GM21737 (cell line): ENCODE results near the gene ZBTB49.

Experiments used
- ATAC-seq: cut with Tn5 transposase; IDR thresholded peaks from one replicate; pipeline ENCODE4 v1.9.1; 2021; ENCODE audit warnings: mild to moderate bottlenecking, moderate library complexity; ENCODE audit not compliant: unreplicated experiment

Gene ZBTB49

GRCh38 chr4:4277531-4277930 lies 12.5 kb upstream of the ZBTB49 start:
- ATAC-seq, result no peak

DNA sequence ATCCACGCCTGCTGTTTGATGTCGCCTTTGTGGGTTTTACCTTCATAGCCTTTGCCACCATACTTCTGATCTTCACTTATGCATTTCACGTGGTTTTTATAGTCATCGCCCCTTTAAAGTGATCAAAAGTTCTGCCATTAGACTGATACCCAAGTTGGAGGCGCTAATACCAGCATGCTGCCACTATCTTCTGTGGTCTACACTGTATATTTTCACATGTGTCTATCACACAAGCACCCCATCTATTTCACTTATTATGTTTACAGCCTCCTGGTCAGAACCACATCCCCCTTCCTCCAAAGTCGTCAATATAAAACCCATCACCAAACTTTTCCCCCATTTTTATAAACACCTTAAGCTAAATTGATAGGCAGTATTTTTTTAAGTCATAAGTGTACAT lies 8.3 kb upstream of the ZBTB49 start:
- ATAC-seq, result no peak

DNA sequence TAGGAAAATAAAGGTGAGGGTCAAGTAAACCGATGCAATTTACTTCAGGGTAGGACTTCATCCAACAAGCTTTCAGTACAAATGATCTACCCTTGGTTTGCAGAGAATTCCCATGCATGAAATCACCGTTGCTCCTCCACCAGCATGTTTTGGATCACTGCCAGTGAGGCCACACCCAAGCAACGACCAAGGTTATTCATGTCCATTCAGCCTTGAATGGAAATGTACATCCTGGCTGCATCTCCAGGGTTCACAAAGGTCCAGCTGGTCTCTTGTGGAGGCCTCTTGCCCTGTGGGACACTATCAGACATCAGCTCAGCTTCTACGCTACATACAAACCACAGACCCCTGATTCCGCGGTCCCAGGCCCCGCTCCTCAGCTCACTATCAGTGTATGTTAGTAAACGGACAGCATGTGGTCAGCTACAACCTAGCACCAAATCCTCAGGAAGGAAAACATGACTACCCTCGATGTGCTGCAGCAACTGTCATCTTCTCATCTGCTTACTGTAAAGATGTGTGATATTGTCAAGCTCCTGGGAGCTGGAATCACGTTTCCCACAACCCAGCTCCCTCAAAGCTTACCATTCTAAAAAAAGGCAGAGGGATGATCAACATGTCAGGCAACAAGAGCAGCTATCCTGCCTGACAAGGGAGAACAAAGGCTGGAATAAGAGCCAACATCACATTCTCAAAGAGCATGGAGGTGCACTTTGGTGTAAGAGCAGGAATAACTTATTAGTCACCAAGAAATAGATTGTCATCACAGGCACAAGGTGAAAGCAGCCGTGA lies 5.0 kb upstream of the ZBTB49 start:
- ATAC-seq, result no peak

GRCh38 chr4:4288098-4288497 lies 2.0 kb upstream of the ZBTB49 start:
- no peak for ATAC-seq

DNA sequence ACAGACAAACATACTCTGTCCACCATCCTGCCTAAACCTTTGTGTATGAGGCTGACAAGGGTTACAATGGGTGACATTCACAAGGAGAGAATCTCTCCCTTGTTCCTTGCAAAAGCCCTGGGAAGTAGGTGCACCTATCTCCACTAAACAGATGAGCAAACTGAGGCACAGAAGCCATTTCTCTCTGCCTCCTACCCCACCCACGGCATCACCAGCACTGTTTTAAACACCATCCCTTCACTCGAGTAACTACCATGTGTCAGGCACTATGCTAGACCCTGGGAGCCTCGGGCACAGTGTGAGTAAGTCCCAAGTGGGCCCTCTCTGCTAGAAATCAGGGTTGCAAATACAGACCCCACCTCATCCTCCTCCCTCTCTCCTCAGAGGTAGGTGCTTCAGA lies 996 bp upstream of the ZBTB49 start:
- ATAC-seq, result no peak

- ATAC-seq, result peak; percentile 20
These were observed 482 bp upstream of the ZBTB49 start for GRCh38 chr4:4289597-4289940.

DNA sequence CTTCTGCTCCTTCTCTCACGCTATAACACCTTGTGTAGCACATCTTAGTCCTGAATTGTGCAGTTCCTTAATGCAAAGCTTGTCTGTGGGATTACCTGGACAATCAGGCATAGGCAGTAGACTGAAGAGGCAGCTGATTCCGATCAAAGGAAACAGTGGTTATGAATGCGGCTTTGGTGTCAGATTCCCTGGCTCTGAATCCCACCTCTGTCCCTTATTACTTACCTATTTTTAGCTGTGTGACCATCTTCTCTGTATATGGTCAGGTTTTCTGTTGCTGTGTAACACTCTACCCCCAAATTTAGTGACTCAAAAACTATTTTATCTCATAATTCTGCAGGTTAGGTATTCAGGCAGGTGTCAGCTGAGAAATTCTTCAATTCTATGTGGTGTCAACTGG lies 3.2 kb downstream of the ZBTB49 start:
- no peak for ATAC-seq

DNA sequence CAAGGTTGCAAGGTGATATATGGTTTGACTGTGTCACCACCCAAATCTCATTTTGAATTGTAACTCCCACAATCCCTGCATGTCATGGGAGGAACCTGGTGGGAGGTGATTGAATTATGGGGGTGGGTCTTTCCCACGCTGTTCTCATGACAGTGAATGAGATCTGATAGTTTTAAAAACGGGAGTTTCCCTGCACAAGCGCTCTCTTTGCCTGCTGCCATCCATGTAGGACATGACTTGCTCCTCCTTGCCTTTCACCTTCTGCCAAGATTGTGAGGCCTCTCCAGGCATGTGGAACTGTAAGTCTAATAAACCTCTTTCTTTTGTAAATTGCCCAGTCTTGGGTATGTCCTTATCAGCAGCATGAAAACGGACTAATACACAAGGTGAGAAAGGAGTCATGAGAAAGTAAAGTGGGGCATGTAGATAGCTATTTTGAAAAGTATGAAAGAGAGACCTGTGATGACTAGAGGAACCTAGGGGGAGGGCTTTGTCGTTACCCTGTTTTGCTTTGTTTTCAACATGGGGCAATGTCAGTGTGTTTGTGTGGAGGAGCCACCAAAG lies 6.3 kb downstream of the ZBTB49 start:
- no peak for ATAC-seq

- no peak for ATAC-seq
These were observed 9.0 kb downstream of the ZBTB49 start for GRCh38 chr4:4299006-4299405.

DNA sequence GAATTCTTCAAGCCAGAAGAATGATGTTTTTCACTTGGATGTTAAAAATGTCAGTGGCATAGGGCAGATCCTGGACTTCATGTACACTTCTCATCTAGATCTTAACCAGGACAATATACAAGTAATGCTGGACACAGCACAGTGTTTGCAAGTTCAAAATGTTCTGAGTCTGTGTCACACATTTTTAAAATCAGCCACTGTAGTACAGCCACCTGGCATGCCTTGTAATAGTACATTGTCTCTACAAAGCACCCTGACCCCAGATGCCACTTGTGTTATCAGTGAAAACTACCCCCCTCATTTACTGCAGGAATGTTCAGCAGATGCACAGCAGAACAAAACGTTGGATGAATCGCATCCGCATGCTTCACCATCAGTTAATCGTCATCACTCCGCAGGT lies 11.9 kb downstream of the ZBTB49 start:
- ATAC-seq, result no peak

DNA sequence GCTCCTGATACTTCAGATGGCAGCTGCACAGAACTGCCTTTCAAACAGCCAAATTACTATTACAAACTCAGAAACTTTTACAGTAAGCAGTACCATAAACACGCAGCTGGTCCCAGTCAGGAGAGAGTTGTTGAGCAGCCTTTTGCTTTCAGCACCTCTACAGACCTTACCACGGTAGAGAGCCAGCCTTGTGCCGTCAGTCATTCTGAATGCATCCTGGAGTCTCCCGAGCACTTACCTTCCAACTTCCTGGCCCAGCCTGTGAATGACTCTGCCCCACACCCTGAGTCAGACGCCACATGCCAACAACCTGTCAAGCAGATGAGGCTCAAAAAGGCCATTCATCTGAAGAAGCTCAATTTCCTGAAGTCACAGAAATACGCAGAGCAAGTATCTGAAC lies 12.4 kb downstream of the ZBTB49 start:
- ATAC-seq, result no peak

DNA sequence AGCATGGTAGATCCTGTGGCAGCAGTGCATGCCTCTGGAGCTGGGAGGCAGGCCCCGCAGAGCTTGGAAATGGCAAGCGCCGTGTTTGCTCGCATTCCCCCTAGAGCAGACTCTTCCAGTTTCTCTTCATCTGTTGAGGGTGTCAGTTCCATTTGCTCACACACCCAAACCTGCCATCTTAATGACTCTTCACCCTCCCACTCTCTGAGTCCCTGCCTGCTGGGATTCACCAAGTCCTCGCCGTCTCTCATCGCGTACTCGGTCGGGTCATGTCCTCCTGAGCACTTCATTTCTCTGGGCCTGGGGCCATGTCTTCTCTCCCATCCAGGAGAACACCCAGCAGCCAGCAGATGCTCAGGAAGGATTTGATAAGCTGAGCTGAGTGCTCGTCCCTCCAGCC lies 16.9 kb downstream of the ZBTB49 start:
- ATAC-seq, result no peak

GRCh38 chr4:4308800-4309441 lies 18.9 kb downstream of the ZBTB49 start:
- ATAC-seq, result no peak

GRCh38 chr4:4311193-4311592 lies 21.1 kb downstream of the ZBTB49 start:
- no peak for ATAC-seq

DNA sequence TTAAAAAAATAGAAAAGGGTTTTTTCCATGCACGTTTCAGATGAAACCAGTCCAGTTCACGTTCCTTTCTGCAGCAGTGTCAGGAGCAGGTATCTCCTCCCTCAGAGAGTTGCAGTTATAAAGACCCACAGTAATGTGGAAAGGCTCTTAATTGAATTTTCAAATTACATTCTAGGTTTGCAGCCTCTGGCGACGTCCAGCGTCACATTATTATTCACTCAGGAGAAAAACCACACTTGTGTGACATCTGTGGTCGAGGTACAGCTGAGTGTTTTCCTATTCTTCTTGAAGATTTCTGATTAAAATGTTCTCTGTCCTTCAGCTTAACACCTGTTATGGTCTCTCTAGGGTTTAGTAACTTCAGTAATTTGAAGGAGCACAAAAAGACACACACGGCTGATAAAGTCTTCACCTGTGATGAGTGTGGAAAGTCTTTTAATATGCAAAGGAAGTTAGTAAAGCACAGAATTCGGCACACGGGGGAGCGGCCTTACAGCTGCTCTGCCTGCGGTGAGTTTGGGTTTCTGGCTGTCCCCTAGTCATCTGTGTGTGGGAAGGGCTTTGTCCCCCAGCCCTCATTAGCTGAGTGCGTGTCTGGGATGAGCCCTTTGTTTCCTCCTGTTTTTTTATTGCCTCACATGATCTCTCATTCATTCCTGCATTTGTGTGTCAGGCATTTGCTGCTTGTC lies 25.6 kb downstream of the ZBTB49 start:
- ATAC-seq, result no peak

- no peak for ATAC-seq
These were observed 26.1 kb downstream of the ZBTB49 start for GRCh38 chr4:4316150-4316495.

GRCh38 chr4:4317496-4318232 lies 27.6 kb downstream of the ZBTB49 start:
- ATAC-seq, result no peak

GRCh38 chr4:4320528-4320927 lies 30.5 kb downstream of the ZBTB49 start:
- ATAC-seq, result no peak

DNA sequence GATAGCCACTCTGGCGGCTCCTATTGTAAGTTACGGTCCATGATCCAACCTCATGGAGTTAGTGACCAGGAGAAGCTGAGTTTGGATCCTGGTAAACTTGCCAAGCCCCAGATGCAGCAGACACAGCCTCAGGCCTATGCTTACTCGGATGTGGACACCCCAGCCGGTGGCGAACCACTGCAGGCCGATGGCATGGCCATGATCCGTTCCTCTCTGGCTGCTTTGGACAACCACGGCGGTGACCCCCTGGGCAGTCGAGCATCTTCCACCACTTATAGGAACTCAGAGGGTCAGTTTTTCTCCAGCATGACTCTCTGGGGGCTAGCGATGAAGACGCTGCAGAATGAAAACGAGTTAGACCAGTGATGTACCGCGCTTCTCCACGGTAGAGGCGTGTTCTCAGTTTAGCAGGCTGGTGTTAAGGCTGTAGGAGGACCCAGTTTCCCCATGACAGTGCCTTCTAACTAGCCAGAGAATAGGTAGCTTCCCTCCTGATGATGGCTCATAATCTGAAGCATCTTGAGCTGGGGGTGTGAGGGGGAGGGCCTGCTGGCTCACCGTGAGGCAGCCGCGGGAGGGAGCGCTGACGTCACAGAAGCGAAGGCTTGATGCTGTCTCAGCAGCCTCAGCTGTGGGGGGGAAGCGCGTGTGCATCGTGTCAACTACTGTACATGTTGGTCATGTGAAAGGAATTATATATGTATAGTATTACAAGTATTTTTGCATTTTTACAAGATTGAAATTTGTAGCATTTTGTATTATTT lies 31.1 kb downstream of the ZBTB49 start:
- no peak for ATAC-seq

DNA sequence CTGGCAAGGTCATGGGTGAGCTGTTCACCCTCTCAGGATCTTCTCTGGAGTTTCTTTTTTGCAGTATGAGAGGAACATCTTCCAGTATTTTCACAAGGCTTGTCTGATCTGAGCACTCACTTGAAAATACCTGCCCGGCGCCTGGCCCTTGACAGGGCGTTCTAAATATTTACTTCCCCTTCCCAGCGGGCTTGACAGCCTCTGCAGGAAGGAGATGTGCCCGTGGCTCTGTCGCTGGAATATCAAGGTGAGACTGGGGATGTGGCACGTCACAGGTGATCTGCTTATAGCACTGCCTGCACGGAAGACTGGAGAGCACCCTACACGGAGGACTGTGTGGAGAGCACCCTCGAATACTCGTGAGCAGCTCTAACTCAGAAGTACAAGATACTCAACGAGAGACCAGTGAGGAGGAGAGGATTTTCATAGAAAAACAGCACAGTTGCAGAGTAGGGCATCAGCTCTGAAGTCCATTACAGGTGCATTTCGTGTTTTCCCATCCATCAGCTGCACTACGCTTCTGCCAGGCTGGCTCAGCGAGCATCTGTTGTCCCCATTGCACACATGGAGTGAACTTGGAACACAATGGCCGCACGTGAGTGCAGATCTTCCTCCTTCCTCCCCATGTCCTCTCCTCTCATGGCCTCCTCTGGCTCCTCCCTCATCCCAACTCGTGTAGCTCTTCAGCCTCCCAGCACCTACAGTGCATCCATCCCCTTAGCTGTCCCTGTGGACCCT lies 32.1 kb downstream of the ZBTB49 start:
- no peak for ATAC-seq
